GM10266 (cell line): ENCODE results near the gene FGF11.

Source experiments
- DNase-seq: peaks from one replicate; pipeline ENCODE4 v3.0.0; 2012; ENCODE audit errors: extremely low spot score
- TF ChIP-seq, protein P1 (sequence below): IDR thresholded peaks from 2 replicates; pipeline ENCODE4 v1.5.1; 2012; ENCODE audit warnings: mild to moderate bottlenecking, low read depth; ENCODE audit not compliant: control insufficient read depth, insufficient read depth; ENCODE audit errors: missing control alignments

The FGF11 gene

DNA sequence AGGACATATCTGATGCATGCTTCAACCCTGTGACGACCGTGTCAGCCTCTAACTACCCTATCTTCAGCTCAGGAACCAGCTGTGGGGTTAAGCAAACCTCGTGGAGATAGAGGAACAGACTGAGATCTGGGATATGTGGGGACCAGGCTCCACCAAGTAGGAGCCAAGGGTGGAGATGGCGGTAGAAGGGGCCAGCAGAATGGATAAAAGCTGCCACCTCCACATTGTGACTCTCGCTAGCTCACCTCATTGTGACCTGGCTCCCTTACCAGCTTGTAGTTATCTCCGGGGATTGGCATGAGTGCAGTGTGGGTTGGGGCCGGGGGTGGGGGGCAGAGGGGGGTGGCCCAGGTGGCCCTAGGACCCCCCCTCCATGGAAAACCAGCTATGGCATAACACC is 14.0 kb upstream of the FGF11 start, which contains the start of gene SPEM2:
Gene SPEM2, plus strand, starts transcription at position 301 of the 400 bp plus-strand sequence. Its CDS starts 73 bp downstream, at position 374.
- TF ChIP-seq, protein P1, sequence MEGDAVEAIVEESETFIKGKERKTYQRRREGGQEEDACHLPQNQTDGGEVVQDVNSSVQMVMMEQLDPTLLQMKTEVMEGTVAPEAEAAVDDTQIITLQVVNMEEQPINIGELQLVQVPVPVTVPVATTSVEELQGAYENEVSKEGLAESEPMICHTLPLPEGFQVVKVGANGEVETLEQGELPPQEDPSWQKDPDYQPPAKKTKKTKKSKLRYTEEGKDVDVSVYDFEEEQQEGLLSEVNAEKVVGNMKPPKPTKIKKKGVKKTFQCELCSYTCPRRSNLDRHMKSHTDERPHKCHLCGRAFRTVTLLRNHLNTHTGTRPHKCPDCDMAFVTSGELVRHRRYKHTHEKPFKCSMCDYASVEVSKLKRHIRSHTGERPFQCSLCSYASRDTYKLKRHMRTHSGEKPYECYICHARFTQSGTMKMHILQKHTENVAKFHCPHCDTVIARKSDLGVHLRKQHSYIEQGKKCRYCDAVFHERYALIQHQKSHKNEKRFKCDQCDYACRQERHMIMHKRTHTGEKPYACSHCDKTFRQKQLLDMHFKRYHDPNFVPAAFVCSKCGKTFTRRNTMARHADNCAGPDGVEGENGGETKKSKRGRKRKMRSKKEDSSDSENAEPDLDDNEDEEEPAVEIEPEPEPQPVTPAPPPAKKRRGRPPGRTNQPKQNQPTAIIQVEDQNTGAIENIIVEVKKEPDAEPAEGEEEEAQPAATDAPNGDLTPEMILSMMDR: no peak
- DNase-seq: no peak

DNA sequence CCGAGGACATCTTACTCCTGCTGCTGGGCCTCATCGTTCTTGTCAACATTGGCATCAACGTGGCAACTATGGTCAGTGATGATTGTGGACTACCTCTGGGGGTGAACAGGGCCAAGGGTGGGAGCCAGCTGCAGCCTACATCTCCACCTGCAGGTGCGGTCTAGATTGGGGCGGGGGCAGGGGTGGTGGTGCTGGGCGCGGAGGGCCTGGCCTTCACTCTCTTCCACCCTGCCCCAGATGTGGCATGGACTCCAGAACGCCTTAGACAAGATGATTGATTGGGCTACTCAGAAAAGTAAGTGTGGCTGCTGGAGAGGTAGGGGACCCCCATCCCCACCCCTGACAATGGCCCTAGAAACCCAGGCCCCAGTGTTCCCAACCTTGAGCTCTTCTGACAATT is 13.6 kb upstream of the FGF11 start:
- TF ChIP-seq, protein P1: no peak
- DNase-seq: no peak

DNA sequence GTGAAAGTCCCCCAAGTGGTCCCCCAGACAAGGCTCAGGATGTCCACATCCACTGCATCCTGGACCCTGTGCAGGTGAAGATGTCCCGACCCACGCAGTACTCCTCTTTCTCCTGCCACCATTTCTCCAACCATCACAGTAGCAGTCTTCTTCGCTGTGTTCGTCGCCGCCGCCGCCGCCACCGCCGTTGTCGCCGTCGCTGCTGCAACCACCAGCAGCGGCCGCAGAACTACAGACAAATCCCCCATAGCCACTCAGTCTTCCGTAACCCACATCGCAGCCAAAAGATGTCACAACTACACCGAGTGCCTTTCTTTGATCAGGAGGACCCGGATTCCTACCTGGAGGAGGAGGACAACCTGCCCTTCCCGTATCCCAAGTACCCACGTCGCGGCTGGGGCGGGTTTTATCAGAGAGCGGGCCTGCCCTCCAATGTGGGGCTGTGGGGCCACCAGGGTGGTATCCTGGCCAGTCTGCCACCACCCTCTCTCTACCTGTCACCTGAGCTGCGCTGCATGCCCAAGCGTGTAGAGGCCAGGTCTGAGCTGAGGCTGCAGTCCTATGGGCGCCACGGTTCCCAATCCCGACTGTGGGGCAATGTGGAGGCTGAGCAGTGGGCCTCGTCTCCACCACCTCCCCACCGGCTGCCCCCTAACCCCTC is 13.0 kb upstream of the FGF11 start:
- TF ChIP-seq, protein P1: no peak
- no peak for DNase-seq

DNA sequence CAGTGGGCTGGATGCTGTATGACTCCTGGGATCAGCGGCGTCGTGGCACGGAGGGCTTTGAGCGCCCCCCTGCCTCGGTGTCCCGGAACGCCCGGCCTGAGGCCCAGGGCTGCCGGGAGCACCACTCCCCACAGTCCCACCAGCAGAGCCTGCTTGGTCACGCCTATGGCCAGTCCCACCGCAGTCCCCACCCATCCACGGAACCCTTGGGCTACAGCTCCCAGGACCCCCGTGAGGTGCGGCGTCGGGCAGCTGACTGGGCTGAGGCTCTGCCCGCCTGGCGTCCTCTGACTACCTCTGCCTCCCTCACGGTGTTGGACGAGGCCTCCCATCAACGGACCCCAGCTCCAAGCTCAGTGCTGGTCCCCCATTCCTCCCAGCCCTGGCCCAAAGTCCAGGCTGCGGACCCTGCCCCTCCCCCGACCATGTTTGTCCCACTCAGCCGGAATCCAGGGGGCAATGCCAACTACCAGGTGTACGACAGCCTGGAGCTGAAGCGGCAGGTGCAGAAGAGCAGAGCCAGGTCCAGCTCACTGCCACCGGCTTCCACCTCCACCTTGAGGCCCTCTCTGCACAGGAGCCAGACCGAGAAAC is 12.3 kb upstream of the FGF11 start:
- TF ChIP-seq, protein P1: no peak
- DNase-seq: no peak

DNA sequence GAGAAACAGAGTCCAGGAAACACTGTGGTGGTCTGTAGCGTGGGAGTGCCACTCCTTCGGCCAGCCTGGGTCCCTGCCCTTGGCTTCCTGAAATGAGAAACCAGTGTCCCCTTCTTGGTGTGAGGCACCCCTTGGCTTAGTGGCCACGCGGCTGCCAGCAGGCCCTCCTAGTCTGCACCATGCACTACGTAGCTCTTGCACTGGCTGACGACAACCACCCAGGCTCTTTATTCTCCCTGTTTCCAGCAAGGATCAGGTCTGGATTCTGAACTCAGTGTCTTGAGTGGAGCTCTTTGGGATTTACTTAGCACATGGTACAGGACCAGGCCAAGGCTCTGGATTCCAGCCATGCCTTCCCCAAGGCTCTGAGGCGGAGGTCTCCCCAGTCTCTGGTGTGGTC is 11.8 kb upstream of the FGF11 start:
- DNase-seq: no peak
- TF ChIP-seq, protein P1: no peak

DNA sequence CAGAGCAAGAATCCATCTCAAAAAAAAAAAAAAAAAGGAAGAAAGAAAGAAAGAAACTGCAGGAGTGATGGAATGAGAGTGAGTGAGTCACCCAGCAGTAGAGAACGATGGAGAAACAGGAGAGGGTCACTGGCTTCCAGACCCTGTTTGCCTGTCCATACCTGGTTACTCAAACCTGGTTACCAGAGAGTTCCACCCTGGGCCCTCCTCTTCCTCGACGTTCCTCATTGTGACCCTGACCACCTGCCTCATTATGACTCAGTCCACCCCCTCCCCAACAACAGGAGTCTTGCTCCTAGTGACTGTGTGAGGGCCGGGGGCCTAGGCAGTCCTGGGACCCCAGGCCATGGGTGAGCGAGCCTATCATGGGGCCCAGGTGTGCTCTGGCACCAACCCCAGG is 10.8 kb upstream of the FGF11 start, which contains the start of gene SPEM3:
Gene SPEM3, plus strand, starts transcription at position 301 of the 400 bp plus-strand sequence. Its CDS starts 46 bp downstream, at position 347.
- no peak for DNase-seq
- TF ChIP-seq, protein P1: no peak

DNA sequence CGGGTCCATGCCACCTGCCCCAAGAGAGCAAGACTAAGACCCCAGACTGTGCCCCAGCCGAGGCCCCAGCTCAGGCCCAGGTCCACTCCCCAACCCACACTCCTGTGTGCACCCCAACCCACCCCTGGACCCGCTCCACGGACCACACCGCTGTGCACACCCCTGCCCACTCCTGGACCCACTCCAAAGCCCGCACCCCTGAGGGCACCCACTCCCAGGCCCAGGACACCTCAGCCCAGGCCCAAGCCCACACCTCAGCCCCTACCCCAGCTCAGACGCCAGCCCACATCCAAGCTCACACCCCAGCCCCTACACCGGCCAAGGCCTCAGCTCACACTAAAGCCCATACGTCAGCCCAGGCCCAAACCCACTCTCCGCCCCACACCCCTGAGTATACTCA is 9.6 kb upstream of the FGF11 start:
- TF ChIP-seq, protein P1: no peak
- DNase-seq: no peak
